Measurements from ENCODE around the gene SLC38A3. TPM values are rescaled to one million over a fixed set of nuclear protein-coding genes. Genes with fewer than 3 reads are reported as not detected.
"Not testable (repeated sequence)": the region's sequence is repeated elsewhere in the genome, so short reads cannot be mapped to it uniquely, and the experiment has no call there.

SLC38A3 gene
- total RNA-seq, 4 donors from 2014 or later: 0.56 to 1.5 (median 0.84) TPM; not detected in 1

GRCh38 chr3:50210510-50211367 is 5.7 kb downstream of the SLC38A3 start:
- DNase-seq (ENCODE audit: low spot score) (no peak), ATAC-seq (ENCODE audit: low FRiP score) (no peak)
- no peak for TF ChIP-seq CTCF (IDR thresholded peaks at IDR 0.05)

GRCh38 chr3:50211368-50211717 is 6.3 kb downstream of the SLC38A3 start:
- ATAC-seq (ENCODE audit: low FRiP score); DNase-seq (ENCODE audit: low spot score): not testable (repeated sequence)

GRCh38 chr3:50211930-50212329 is 6.9 kb downstream of the SLC38A3 start:
- DNase-seq (ENCODE audit: low spot score) (no peak), ATAC-seq (ENCODE audit: low FRiP score) (no peak)
- no peak for TF ChIP-seq CTCF (IDR thresholded peaks at IDR 0.05)

GRCh38 chr3:50212502-50212901 is 7.4 kb downstream of the SLC38A3 start:
- no peak for DNase-seq (ENCODE audit: low spot score)
- no peak for TF ChIP-seq CTCF (IDR thresholded peaks at IDR 0.05)
- ATAC-seq (ENCODE audit: low FRiP score): no peak

GRCh38 chr3:50212971-50213370 is 7.9 kb downstream of the SLC38A3 start:
- ATAC-seq (ENCODE audit: low FRiP score) (no peak), DNase-seq (ENCODE audit: low spot score) (no peak)
- TF ChIP-seq CTCF (IDR thresholded peaks at IDR 0.05): no peak

GRCh38 chr3:50213373-50213772 is 8.3 kb downstream of the SLC38A3 start:
- no peak for TF ChIP-seq CTCF (IDR thresholded peaks at IDR 0.05)
- ATAC-seq (ENCODE audit: low FRiP score): no peak
- no peak for DNase-seq (ENCODE audit: low spot score)

- no peak for TF ChIP-seq CTCF (IDR thresholded peaks at IDR 0.05)
- ATAC-seq (ENCODE audit: low FRiP score) (no peak), DNase-seq (ENCODE audit: low spot score) (no peak)
These were observed 9.8 kb downstream of the SLC38A3 start for GRCh38 chr3:50214824-50215223.
